Measurements from ENCODE around the gene TES.

The TES gene

GRCh38 chr7:116246357-116246756 is 36.0 kb downstream of the TES start:
- DNase-seq = no peak

- DNase-seq = peak; percentile 43
These were observed 39.7 kb downstream of the TES start for GRCh38 chr7:116249969-116250553.

DNA sequence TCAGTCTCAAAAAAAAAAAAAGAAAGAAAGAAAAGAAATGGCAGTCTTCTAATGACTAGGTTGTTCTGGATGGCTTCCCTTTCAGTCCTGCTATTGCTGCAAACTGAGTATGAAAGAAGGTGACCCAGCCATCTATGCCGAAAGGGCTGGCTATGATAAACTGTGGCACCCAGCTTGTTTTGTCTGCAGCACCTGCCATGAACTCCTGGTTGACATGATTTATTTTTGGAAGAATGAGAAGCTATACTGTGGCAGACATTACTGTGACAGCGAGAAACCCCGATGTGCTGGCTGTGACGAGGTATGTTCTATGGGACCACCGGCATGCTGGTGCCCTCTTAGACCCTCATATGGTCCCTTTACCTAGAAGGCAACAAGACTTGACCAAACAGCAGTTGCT is 41.3 kb downstream of the TES start:
- DNase-seq = no peak

GRCh38 chr7:116252249-116252648 is 41.9 kb downstream of the TES start:
- DNase-seq = no peak

DNA sequence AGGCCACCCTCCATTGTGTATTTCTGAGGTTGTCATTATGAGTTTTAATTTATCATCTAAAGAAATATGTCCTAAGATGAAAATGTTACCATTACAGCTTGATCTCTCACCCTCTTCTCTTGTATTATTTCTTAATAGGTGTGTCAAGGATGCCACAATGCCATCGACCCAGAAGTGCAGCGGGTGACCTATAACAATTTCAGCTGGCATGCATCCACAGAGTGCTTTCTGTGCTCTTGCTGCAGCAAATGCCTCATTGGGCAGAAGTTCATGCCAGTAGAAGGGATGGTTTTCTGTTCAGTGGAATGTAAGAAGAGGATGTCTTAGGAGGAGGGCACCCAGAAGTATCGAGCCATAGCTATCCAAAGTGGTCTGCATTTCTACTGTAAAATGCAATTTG is 46.8 kb downstream of the TES start:
- DNase-seq = no peak

DNA sequence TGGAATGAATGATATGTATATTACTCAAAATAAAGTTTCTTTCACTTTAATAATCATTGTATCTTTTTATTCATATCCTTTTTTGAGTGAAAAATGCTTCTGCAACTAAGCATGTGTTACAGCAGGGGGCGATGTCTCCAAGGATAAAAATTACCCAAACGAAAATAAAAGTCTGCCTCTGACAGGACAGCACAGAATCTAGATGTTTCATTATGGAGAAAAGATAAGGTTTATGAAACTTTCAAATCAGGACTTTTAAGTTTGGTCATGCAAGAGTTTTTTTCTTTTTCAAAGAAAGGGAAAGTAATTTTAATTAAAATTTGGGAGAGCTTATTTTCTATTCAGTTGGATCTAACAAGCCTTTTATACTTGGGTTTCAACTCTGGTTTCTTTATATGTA is 48.4 kb downstream of the TES start:
- peak; percentile 71 for DNase-seq

GRCh38 chr7:116259156-116259870 is 49.0 kb downstream of the TES start:
- DNase-seq = peak; percentile 80

DNA sequence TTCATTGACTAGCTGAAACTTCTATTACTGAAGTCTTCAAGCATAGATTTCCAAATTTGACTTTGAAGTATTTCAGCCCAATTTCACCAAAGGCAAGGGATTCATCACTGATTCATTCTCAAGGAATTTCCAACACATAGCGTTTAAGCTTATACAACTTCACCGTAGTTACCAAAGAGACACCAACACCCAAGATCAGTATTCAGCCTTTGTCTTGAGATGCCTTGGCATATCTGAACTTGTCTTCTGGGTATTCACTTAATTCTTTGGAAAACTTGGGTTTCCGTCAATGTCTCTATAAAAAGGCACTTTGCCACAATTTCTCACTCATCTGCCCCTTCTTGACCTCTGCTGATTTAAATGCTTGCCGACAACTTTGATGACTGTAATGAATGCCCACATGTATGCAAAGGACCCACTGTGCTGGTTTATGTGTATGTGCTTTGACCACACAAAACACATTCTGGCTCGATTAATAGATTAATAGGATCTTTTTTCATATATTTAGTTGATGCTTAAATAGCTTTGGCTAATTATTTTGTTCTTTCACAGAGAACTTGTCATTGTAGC is 49.6 kb downstream of the TES start:
- peak; percentile 92 for DNase-seq

- no peak for DNase-seq
These were observed 51.6 kb downstream of the TES start for GRCh38 chr7:116261904-116262303.

DNA sequence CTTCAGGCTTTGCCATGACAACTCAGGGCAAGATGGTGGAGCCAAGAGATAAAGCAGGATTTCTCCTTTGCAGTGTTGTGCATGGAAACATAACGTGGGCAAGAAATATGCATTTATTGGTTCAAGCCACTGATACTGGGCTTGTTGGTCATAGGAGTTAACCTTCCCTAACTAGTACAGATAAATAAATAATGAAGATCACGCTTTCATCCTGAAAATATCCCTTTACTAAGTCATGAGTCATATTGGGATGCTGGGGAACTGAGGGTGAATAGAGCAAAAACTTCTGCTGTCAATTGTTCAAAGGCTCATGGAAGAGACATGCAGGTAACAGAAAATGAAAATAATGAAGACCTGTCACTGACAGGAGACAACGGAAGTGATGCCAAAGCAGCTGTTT is 55.5 kb downstream of the TES start:
- DNase-seq = no peak

- DNase-seq = no peak
These were observed 59.1 kb downstream of the TES start for GRCh38 chr7:116269466-116269865.

- peak; percentile 69 for DNase-seq
These were observed 61.0 kb downstream of the TES start for GRCh38 chr7:116271161-116271913.

- DNase-seq = peak; percentile 97
These were observed 61.9 kb downstream of the TES start for GRCh38 chr7:116271963-116272886.

- DNase-seq = no peak
These were observed 63.1 kb downstream of the TES start for GRCh38 chr7:116273283-116273917.

GRCh38 chr7:116273918-116274301 is 63.6 kb downstream of the TES start:
- DNase-seq = no peak

GRCh38 chr7:116277070-116277469 is 66.7 kb downstream of the TES start:
- no peak for DNase-seq

DNA sequence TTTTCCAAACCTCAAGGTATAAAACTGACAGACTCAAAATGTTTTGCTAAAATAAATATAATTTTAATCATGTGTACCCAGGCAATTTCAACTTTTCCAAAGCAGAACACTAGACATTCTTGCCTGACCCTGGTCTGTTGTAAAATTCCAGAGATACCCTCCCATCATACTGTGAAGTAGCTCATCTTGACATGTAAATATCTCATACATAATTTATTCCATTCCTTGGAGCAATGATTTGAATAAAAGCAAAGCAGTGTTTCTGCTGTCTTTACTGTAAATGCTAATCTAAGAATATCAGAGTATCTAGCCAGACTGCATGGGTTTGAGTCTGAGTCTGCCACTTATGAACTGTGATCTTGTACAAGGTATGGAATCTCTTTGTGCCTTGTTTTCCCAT is 68.9 kb downstream of the TES start:
- DNase-seq = no peak

- DNase-seq = no peak
These were observed 70.5 kb downstream of the TES start for GRCh38 chr7:116280803-116281202.

GRCh38 chr7:116283595-116284204 is 73.4 kb downstream of the TES start:
- DNase-seq = no peak

GRCh38 chr7:116284390-116284789 is 74.1 kb downstream of the TES start:
- DNase-seq = peak; percentile 28

GRCh38 chr7:116285252-116285651 is 74.9 kb downstream of the TES start:
- DNase-seq = no peak

Data from fibroblast of skin of abdomen (primary cell).